SW480 (cell line): ENCODE results near the gene AP1S3.
A peak's percentile ranks its signal among the peaks of the same experiment; 100 is the strongest.
"Not testable (repeated sequence)": the region's sequence is repeated elsewhere in the genome, so short reads cannot be mapped to it uniquely, and the experiment has no call there.

Experiments used
- DNase-seq: peaks from one replicate; pipeline ENCODE4 v3.0.0-alpha.2; 2016; ENCODE audit warnings: low spot score

AP1S3 gene

GRCh38 chr2:223801736-223802135 lies 35.6 kb downstream of the AP1S3 start:
- DNase-seq: no peak

GRCh38 chr2:223800908-223801307 lies 36.5 kb downstream of the AP1S3 start:
- no peak for DNase-seq

GRCh38 chr2:223797811-223798721 lies 39.3 kb downstream of the AP1S3 start:
- peak; percentile 22 for DNase-seq

- DNase-seq: no peak
These were observed 40.3 kb downstream of the AP1S3 start for GRCh38 chr2:223797037-223797436.

GRCh38 chr2:223789423-223789822 lies 48.0 kb downstream of the AP1S3 start:
- no peak for DNase-seq

GRCh38 chr2:223788826-223789225 lies 48.6 kb downstream of the AP1S3 start:
- no peak for DNase-seq

GRCh38 chr2:223788106-223788505 lies 49.3 kb downstream of the AP1S3 start:
- DNase-seq: not testable (repeated sequence)

GRCh38 chr2:223787358-223787757 lies 50.0 kb downstream of the AP1S3 start:
- no peak for DNase-seq

GRCh38 chr2:223786943-223787342 lies 50.4 kb downstream of the AP1S3 start:
- DNase-seq: no peak

GRCh38 chr2:223786236-223786635 lies 51.1 kb downstream of the AP1S3 start:
- no peak for DNase-seq

GRCh38 chr2:223784221-223784772 lies 53.1 kb downstream of the AP1S3 start:
- DNase-seq: no peak

GRCh38 chr2:223782629-223783028 lies 54.8 kb downstream of the AP1S3 start:
- no peak for DNase-seq

GRCh38 chr2:223781560-223781959 lies 55.8 kb downstream of the AP1S3 start:
- no peak for DNase-seq

- DNase-seq: peak; percentile 16
These were observed 57.5 kb downstream of the AP1S3 start for GRCh38 chr2:223779877-223780276.

- no peak for DNase-seq
These were observed 63.2 kb downstream of the AP1S3 start for GRCh38 chr2:223774193-223774592.

- DNase-seq: no peak
These were observed 65.0 kb downstream of the AP1S3 start for GRCh38 chr2:223772363-223772762.

GRCh38 chr2:223771475-223771874 lies 65.9 kb downstream of the AP1S3 start:
- no peak for DNase-seq

GRCh38 chr2:223768179-223768578 lies 69.2 kb downstream of the AP1S3 start:
- DNase-seq: no peak

GRCh38 chr2:223767341-223767740 lies 70.0 kb downstream of the AP1S3 start:
- no peak for DNase-seq

- DNase-seq: no peak
These were observed 72.1 kb downstream of the AP1S3 start for GRCh38 chr2:223765221-223765785.

GRCh38 chr2:223764796-223765195 lies 72.6 kb downstream of the AP1S3 start:
- DNase-seq: no peak

- DNase-seq: no peak
These were observed 74.5 kb downstream of the AP1S3 start for GRCh38 chr2:223762853-223763252.

- DNase-seq: not testable (repeated sequence)
These were observed 75.6 kb downstream of the AP1S3 start for GRCh38 chr2:223761746-223762145.
